HG02970 (cell line): ENCODE data around the gene PARVB.
A peak's percentile ranks its signal among the peaks of the same experiment; 100 is the strongest.
"Not testable (repeated sequence)": the region's sequence is repeated elsewhere in the genome, so short reads cannot be mapped to it uniquely, and the experiment has no call there.

ENCODE experiments used
- ATAC-seq: cut with Tn5 transposase; IDR thresholded peaks from one replicate; pipeline ENCODE4 v1.9.1; 2021; ENCODE audit warnings: mild to moderate bottlenecking, moderate library complexity, moderate number of reproducible peaks; ENCODE audit not compliant: unreplicated experiment, low FRiP score

The PARVB gene

GRCh38 chr22:43996170-43996980, 27.7 kb upstream of the PARVB start:
- peak; percentile 59 for ATAC-seq

- no peak for ATAC-seq
Observed at GRCh38 chr22:43996981-43997265, 27.2 kb upstream of the PARVB start.

DNA sequence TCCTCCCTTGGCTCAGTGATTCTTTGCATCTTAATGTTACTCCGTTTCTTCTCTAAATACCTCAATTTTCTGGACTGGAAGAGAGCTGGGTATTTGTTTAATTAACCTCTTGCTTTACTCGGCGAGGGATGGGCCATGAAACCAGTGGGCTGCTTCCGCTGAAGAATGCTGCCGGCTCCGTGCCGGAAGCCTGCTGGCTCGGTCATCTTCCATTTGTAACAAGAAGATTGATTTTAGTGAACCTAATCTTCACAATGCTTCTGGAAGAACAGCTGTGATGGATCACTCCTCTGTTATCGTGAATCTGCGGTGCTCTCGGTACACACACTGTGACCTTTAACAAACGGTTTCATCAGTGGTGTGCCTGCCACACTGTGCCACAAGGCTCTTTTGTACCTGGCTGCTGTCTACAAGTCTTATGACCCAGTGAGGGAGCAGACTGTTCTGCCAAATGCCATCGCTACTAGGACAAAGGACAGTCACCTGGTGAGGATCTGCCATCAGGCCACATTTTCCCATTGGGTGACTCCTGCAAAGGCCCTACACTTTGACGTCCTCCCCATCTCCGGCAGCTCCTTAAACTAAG, 25.3 kb upstream of the PARVB start:
- no peak for ATAC-seq

DNA sequence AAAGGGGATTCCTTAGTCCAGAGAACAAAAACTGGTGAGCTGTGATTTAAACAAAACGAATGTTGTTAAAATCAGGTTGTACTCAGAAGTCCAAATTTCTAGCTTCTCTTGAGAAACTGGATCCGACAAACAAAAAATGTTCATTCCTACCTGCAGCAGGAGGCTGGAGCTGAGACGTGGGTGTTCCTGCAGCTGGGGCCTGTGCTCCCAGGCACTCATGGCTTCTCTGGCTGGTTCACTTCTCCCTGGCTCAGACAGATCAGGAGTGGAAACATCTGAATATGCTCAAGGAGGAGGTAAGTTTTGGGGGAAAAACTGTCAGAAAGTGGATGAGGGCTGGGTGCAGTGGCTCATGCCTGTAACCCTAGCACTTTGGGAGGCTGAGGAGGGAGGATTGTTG, 24.7 kb upstream of the PARVB start:
- ATAC-seq = no peak

- no peak for ATAC-seq
Observed at GRCh38 chr22:44000123-44000522, 24.0 kb upstream of the PARVB start.

GRCh38 chr22:44001521-44001920, 22.6 kb upstream of the PARVB start:
- ATAC-seq = no peak

DNA sequence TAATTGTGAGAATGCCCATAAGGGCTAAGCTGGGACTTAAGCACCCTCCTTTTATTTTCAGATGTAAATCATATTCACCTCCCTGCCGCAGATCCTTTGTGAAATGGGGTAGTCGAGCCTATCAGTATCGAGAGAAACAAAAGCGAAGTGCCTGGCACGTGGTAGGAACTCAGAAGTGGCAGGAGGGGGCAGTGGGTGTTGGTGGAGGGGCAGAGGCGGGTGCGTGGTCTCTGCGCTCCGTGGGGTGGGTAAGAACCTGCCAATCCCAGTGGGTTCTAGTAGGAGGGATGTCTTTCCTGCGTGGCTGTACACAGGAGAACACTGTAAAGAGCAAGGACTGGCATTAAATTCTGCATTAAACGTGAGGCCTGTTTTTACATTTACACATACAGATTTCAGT, 21.8 kb upstream of the PARVB start:
- ATAC-seq = no peak

DNA sequence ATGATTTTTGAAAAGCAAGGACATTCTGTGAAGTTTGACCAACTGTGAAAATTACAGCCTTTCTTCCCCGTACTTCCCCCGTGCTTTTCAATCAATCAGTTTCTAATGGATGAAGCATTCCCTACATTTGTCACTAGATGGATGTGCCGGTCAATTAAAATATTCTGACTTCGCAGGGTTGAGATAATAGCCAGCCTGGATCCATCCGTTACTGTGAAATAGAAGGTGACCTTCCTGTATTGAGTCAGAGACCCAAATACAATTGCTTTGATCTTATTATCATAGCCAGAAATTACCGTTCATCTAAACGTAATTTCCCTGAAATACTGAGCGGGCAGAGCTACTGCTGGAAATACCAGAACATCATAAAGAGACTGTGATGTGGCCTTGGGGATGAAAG, 21.1 kb upstream of the PARVB start:
- ATAC-seq = no peak

GRCh38 chr22:44003405-44004103, 20.5 kb upstream of the PARVB start:
- ATAC-seq = no peak

GRCh38 chr22:44004104-44004460, 20.0 kb upstream of the PARVB start:
- ATAC-seq = no peak

DNA sequence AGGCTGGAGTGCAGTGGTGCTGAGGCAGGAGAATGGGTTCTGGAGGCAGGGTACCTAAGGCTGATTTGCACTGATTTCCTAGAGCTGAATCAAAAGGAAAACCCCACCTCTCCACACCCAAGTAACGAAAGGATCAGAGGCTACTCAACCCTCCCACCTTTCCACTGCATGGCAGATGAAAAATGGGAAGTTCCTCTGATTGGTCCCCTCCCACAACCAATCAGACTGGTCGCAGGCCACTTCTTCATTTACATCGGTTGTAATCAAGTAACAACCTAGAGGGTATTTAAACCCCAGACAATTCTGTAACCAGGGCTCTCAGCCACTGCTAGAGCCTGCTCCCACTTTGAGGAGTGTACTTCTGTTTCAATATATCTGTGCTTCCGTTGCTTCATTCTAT, 18.6 kb upstream of the PARVB start:
- no peak for ATAC-seq

- ATAC-seq = no peak
Observed at GRCh38 chr22:44012162-44012561, 11.9 kb upstream of the PARVB start.

DNA sequence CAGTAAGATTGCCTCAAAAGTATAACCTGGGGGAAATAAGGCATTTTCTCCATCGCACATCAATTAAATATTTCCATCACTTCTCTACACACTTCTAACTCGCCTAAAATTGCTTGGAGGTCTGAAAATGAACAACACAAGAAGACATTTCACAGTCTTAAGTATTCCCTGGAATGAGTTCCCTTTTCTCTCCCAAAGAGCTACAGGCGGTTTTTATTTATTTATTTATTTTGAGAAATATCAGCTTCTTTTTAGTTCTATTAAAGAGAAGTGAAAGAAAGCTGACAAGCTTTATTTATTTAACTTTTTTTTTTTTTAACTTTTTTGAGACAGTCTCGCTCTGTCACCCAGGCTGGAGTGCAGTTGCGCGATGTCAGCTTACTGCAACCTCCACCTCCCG, 11.5 kb upstream of the PARVB start:
- no peak for ATAC-seq

GRCh38 chr22:44014241-44014640, 9.9 kb upstream of the PARVB start:
- ATAC-seq = no peak

DNA sequence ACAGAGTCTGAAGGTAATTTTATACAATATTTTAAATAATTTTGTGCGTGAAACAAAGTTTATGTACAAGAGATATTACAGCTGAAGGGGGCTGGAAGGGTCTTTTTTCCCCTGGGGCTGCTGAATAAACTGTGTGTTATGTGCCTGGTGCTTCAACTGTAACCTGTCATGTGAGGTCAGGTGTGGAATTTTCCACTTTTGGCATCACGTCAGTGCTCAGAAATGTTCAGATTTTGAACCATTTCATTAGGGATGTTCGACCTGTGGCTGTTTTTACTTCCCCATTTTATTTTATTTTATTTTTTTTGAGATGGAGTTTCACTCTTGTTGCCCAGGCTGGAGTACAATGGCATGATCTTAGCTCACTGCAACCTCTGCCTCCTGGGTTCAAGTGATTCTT, 7.5 kb upstream of the PARVB start:
- ATAC-seq = not testable (repeated sequence)

GRCh38 chr22:44018594-44018993, 5.5 kb upstream of the PARVB start:
- ATAC-seq = no peak

DNA sequence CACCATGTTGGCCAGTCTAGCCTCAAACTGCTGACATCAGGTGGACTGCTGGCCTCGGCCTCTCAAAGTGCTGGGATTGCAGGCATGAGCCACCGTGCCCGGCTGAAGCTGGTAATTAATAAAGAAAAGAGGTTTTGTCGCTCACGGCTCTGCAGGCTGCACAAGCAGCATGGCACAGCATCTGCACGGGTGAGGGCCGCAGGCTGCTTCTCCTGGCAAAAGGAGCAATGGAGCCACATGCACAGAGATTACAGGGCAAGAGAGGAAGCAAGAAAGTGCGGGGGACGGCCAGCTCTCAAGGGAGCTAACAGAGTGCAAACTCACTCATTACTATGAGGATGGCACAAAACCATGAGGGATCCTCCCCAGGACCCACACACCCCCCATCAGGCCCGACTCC, 4.7 kb upstream of the PARVB start:
- ATAC-seq = no peak

GRCh38 chr22:44019846-44020245, 4.3 kb upstream of the PARVB start:
- no peak for ATAC-seq

GRCh38 chr22:44020981-44021380, 3.1 kb upstream of the PARVB start:
- ATAC-seq = no peak

GRCh38 chr22:44023404-44024287, 456 bp upstream of the PARVB start:
- ATAC-seq = peak; percentile 29
